Sigmoid colon (tissue), 4 donors: ENCODE measurements around the gene RAD51.

Experiments used
- CTCF ChIP-seq, 4 experiments: fragments of 450-650 bp in 3 of 4; fragments of 200-600 bp in 1 of 4; IDR thresholded peaks; one replicate each; pipeline ENCODE4 v1.5.1; 2016 to 2019; ENCODE audit warnings: antibody characterized with exemption in 4 of 4, mild to moderate bottlenecking in 3 of 4, moderate library complexity in 2 of 4
- EP300 ChIP-seq, 4 donors: sonication (generic); formaldehyde crosslinking; IDR thresholded peaks; one replicate each; pipeline ENCODE4 v1.6.1; 2017; ENCODE audit warnings: antibody characterized with exemption in 4 of 4

GRCh38 chr15:40772014-40772413 is 77.0 kb downstream of the RAD51 start:
- TF ChIP-seq CTCF (IDR thresholded peaks at IDR 0.05) (no peak), EP300 (IDR thresholded peaks at IDR 0.05) (no peak)
